Common myeloid progenitor, CD34-positive (primary cell): ENCODE measurements around the gene CTBP2.
"Not testable (repeated sequence)": the region's sequence is repeated elsewhere in the genome, so short reads cannot be mapped to it uniquely, and the experiment has no call there.

Experiments used
- CTCF ChIA-PET: fragments of 350-600 bp; sonication (Branson Sonifier 250); formaldehyde crosslinking; loops from one replicate; lab custom pipeline; 2021; ENCODE audit warnings: antibody characterized with exemption; lab: Charles Lee
- POLR2A ChIA-PET: fragments of 350-600 bp; sonication (Branson Sonifier 250); formaldehyde crosslinking; loops from one replicate; lab custom pipeline; 2021; ENCODE audit warnings: antibody characterized with exemption; lab: Charles Lee
- DNase-seq, 3 donors: peaks; one replicate each; pipeline versions ENCODE4 v3.0.0 to v3.0.0-alpha.2; 2013
- H3K27ac ChIP-seq, 2 experiments: 1 replicate in 1 of 2; 2 replicates in 1 of 2; pipeline ENCODE4 v1.7.0; 2013; ENCODE audit warnings: inconsistent platforms in 2 of 2, low read length in 2 of 2, mild to moderate bottlenecking in 2 of 2, low read depth in 1 of 2, moderate library complexity in 1 of 2; ENCODE audit not compliant: severe bottlenecking in 2 of 2, insufficient read depth in 1 of 2, poor library complexity in 1 of 2
- H3K27me3 ChIP-seq, 5 experiments: replicated peaks in 2 of 5; 1 replicate in 3 of 5; 2 replicates in 2 of 5; pipeline versions ENCODE4 v1.6.1 to v1.7.0; 2013; ENCODE audit warnings: low read length in 4 of 5, mild to moderate bottlenecking in 2 of 5, moderate library complexity in 2 of 5, inconsistent platforms in 1 of 5; ENCODE audit not compliant: insufficient read depth in 5 of 5, control insufficient read depth in 4 of 5
- H3K36me3 ChIP-seq, 4 experiments: 1 replicate in 2 of 4; 2 replicates in 2 of 4; pipeline versions ENCODE4 v1.6.1 to v1.7.0; 2013; ENCODE audit warnings: low read length in 3 of 4, control low read depth in 1 of 4, mild to moderate bottlenecking in 1 of 4; ENCODE audit not compliant: control insufficient read depth in 4 of 4, insufficient read depth in 4 of 4
- H3K4me1 ChIP-seq, 4 experiments: 1 replicate in 3 of 4; 2 replicates in 1 of 4; pipeline versions ENCODE4 v1.6.1 to v1.7.1; 2013; ENCODE audit warnings: low read length in 3 of 4, mild to moderate bottlenecking in 3 of 4, control low read depth in 1 of 4, inconsistent platforms in 1 of 4, moderate library complexity in 1 of 4; ENCODE audit not compliant: control insufficient read depth in 4 of 4, insufficient read depth in 4 of 4; ENCODE audit errors: control extremely low read depth in 1 of 4
- H3K4me3 ChIP-seq, 7 experiments: 1 replicate in 4 of 7; 2 replicates in 3 of 7; pipeline versions ENCODE4 v1.5.1 to v1.7.0; 2013; ENCODE audit warnings: mild to moderate bottlenecking in 7 of 7, low read length in 6 of 7, moderate library complexity in 6 of 7, inconsistent platforms in 2 of 7, low read depth in 2 of 7, control low read depth in 1 of 7; ENCODE audit not compliant: insufficient read depth in 4 of 7, control insufficient read depth in 1 of 7; ENCODE audit errors: extremely low read depth in 1 of 7
- H3K9me3 ChIP-seq, 5 experiments: 1 replicate in 4 of 5; 2 replicates in 1 of 5; pipeline versions ENCODE4 v1.6.1 to v1.7.1; 2013; ENCODE audit warnings: low read length in 4 of 5, mild to moderate bottlenecking in 2 of 5, inconsistent platforms in 1 of 5, low read depth in 1 of 5, moderate library complexity in 1 of 5; ENCODE audit not compliant: control insufficient read depth in 4 of 5, insufficient read depth in 2 of 5; ENCODE audit errors: control extremely low read depth in 1 of 5
- WGBS: methylation state at CpG from one replicate; pipeline ENCODE4 v1.1.5; 2013; ENCODE audit not compliant: insufficient coverage; 5-methylcytosine and 5-hydroxymethylcytosine counted together

The CTBP2 gene

GRCh38 chr10:125060026-125060425, 100.3 kb downstream of the CTBP2 start:
- H3K4me1 ChIP-seq: peaks cover 10 to 46% (median 42%) of the 10 kb centered on the region in 4 experiments
- POLR2A ChIA-PET: no interaction called here

DNA sequence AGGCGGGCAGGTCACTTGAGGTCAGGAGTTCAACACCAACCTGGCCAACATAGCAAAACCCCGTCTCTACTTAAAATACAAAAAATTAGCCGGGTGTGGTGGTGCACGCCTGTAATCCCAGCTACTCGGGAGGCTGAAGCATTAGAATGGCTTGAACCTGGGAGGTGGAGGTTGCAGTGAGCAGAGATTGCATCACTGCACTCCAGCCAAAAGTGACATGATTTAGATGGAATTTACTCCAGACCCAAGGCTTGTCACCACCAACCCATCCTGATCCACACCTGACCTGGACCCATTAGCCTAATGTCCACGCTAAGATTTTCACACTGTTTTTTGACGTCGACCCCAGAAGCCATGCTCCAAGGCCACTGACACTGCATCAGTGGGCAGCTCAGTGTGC, 101.0 kb downstream of the CTBP2 start:
- CTCF ChIA-PET: interaction anchor here (0.6 to 8.8 kb wide), 3 partner anchors 14 to 66 kb away, joined by 3 to 155 read pairs (median 4); no protein-coding TSS in a partner anchor
- DNase-seq, H3K27ac ChIP-seq, H3K9me3 ChIP-seq, H3K4me3 ChIP-seq, POLR2A ChIA-PET, H3K27me3 ChIP-seq: not testable (repeated sequence)
- Histone ChIP-seq H3K36me3 (peaks cover 2 to 33% (median 6%) of the 10 kb centered on the region in 4 experiments), H3K4me1 (peaks cover 4 to 39% (median 35%) of the 10 kb centered on the region in 4 experiments)
- 89% methylated on average over 7 of the region's 8 CpGs for WGBS

More at GRCh38 chr10:125060026-125060425, 100.3 kb downstream of the CTBP2 start:
- Histone ChIP-seq H3K27ac (no peak overlapping the region), H3K27me3 (no peaks in the 10 kb centered on the region), H3K36me3 (peaks cover 2 to 33% (median 6%) of the 10 kb centered on the region in 4 experiments), H3K4me3 (no peak overlapping the region), H3K9me3 (no peaks in the 10 kb centered on the region)
- WGBS: 98% methylated on average over 6 of the region's 10 CpGs
- CTCF ChIA-PET: interaction anchor here (1.2 to 8.8 kb wide), 2 partner anchors 14 to 23 kb away, joined by 4 to 155 read pairs; no protein-coding TSS in a partner anchor
- DNase-seq: no peak

DNA sequence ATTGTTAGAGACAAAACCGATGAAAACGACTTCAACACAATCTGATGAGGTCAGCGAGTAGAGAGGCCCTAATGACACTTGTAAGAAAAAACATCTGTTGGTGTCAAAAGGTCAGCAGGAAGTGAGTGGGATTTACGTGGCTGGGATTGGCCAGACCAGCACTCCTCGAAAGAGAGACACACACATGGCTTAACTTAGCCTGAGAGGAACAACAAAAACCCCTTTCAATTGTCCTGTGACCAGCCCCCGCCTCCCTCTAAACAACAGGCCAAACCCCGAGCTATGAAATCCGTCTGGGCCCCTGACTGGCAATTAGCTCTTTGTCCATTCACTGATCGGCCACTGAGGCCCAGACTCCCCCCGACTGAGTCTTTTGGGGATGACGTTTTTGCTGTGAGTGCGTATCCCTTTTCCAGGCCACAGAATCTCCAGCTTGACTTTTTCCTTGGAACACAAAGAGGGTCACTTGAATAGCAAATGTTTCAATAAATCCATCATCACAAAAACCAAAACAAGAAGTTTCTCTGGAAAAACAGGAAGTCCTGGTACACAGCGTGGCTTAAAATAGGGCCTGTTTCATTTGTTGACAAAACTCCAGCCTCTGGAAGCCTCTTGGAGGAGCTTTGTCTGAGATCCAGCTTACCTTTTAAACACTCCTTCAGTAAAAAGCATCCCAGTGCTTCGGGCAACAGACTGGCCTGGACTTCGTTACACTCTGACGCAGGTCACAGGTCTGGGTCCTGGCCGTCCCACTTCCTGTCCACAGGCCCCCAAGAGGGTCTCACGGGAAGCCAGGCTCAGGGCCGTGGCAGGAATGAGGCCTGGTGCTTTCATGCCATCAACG, 103.0 kb downstream of the CTBP2 start:
- ChIA-PET CTCF (interaction anchor here (0.9 to 3.6 kb wide), 7 partner anchors 8 to 87 kb away, joined by 3 to 31 read pairs (median 3); no protein-coding TSS in a partner anchor), POLR2A (interaction anchor here (1.1 kb wide), 1 partner anchor 101 kb away, joined by 4 read pairs; no protein-coding TSS in a partner anchor)
- peak in 2 of 3 donors; percentile 45 to 62 for DNase-seq
- peaks cover 0 to 3% (median 0%) of the 10 kb centered on the region in 5 experiments for H3K9me3 ChIP-seq
- H3K4me3 ChIP-seq: peak overlapping the region in 1 of 7 experiments; percentile 20
- peaks cover 0 to 31% (median 29%) of the 10 kb centered on the region in 4 experiments for H3K4me1 ChIP-seq
- WGBS: 23% methylated on average over 16 of the region's 20 CpGs
- peaks cover 2 to 33% (median 3%) of the 10 kb centered on the region in 4 experiments for H3K36me3 ChIP-seq
- no peaks in the 10 kb centered on the region for H3K27me3 ChIP-seq
- H3K27ac ChIP-seq: peak overlapping the region; percentile 58 to 62

GRCh38 chr10:125056161-125057132, 103.9 kb downstream of the CTBP2 start:
- Histone ChIP-seq H3K27ac (peak overlapping the region in 1 of 2 experiments; percentile 62), H3K27me3 (no peaks in the 10 kb centered on the region), H3K4me3 (peak overlapping the region in 1 of 7 experiments; percentile 1), H3K4me1 (peaks cover 0 to 30% (median 26%) of the 10 kb centered on the region in 4 experiments), H3K9me3 (peaks cover 0 to 3% (median 0%) of the 10 kb centered on the region in 5 experiments), H3K36me3 (peaks cover 2 to 30% (median 3%) of the 10 kb centered on the region in 4 experiments)
- DNase-seq: no peak
- ChIA-PET POLR2A (no interaction called here), CTCF (interaction anchor here (1.2 to 3.6 kb wide), 7 partner anchors 9 to 64 kb away, joined by 3 to 31 read pairs (median 4); no protein-coding TSS in a partner anchor)
- WGBS: 96% methylated on average over 19 of the region's 21 CpGs

DNA sequence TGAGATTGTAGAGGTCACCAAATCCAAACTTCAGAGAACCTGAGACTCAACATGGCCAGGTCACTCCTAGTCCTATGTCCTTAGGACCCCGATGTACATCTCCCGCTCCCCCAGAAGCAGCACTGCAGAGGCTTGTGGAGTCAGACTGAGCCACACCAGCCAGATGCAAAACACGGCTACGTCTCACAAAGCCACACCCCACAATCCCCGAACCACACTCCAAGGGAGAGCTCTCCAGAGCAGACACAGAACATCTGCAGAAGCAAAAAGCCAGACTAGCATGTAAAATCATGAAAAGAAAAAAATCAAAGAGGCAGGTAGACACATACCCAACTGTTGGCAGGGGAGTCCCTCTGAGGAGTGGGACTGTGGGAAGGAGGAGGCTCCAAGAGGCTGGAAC, 104.9 kb downstream of the CTBP2 start:
- Histone ChIP-seq H3K27me3 (no peaks in the 10 kb centered on the region), H3K27ac (no peak overlapping the region), H3K9me3 (peaks cover 0 to 3% (median 0%) of the 10 kb centered on the region in 5 experiments), H3K4me1 (peaks cover 0 to 21% (median 20%) of the 10 kb centered on the region in 4 experiments), H3K36me3 (peaks cover 2 to 26% (median 3%) of the 10 kb centered on the region in 4 experiments), H3K4me3 (no peak overlapping the region)
- POLR2A ChIA-PET: no interaction called here
- 94% methylated on average over 2 of the region's 5 CpGs for WGBS
- DNase-seq: no peak
- CTCF ChIA-PET: interaction anchor here (0.8 to 3.6 kb wide), 8 partner anchors 8 to 63 kb away, joined by 3 to 31 read pairs (median 4); no protein-coding TSS in a partner anchor

GRCh38 chr10:125054669-125055268, 105.6 kb downstream of the CTBP2 start:
- ChIA-PET POLR2A (no interaction called here), CTCF (interaction anchor here (0.8 to 3.6 kb wide), 5 partner anchors 9 to 62 kb away, joined by 3 to 15 read pairs (median 5); no protein-coding TSS in a partner anchor)
- Histone ChIP-seq H3K27ac (no peak overlapping the region), H3K4me1 (peaks cover 0 to 23% (median 21%) of the 10 kb centered on the region in 4 experiments), H3K9me3 (peaks cover 0 to 3% (median 0%) of the 10 kb centered on the region in 5 experiments), H3K36me3 (peaks cover 0 to 22% (median 2%) of the 10 kb centered on the region in 4 experiments), H3K27me3 (no peaks in the 10 kb centered on the region), H3K4me3 (no peak overlapping the region)
- no peak for DNase-seq
- 97% methylated on average over 7 of the region's 9 CpGs for WGBS
